Measurements from ENCODE around the gene SND1.
"Not testable (repeated sequence)": the region's sequence is repeated elsewhere in the genome, so short reads cannot be mapped to it uniquely, and the experiment has no call there.

SND1 gene

GRCh38 chr7:127810696-127811660 lies 159.0 kb downstream of the SND1 start:
- no peak for DNase-seq

DNA sequence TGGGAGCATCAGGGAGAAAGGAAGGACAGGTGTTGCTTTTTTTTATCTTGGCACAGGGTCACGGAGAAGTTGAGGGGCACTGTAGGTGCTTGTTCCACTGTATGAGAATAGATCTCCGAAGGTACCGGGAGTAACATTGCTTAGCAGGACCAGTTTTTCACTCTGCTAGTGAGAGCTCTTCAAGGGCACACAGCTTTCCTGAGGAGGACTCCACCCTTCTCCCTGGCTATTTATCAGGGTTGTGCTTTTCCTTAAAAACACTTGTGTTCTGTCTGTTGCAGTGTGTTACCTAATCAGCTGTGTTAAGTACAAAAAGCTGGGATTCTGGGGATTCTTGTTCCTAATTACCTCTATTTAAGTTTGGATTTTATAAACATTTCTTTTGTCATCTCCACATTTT lies 160.5 kb downstream of the SND1 start:
- no peak for DNase-seq

GRCh38 chr7:127813991-127814541 lies 162.1 kb downstream of the SND1 start:
- DNase-seq, result no peak

DNA sequence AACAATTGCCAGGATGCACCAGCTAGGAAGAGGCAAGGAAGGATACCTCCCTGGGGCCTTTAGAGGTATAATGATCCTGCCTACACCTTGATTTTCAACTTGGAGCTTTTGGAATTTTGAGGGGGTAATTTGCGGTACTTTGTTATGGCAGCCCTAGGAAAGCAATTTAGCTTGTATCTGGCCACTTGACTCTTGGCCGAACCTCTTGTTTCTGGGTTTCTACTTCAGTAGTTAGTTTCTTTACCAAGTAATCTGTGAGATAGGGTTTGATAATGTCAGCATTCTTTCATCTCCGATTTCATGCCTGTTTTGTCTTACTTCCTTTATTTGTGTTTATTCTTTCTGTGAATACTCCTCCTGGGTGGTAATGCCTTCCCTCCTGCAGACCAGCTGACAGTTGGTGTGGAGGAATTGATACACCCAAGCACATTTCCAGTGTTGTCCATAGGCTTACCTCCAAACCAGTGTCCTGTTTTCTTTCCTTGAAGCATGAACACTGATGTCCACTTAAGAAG lies 163.7 kb downstream of the SND1 start:
- DNase-seq, result no peak

GRCh38 chr7:127816354-127817190 lies 164.6 kb downstream of the SND1 start:
- no peak for DNase-seq

GRCh38 chr7:127817466-127817865 lies 165.5 kb downstream of the SND1 start:
- no peak for DNase-seq

DNA sequence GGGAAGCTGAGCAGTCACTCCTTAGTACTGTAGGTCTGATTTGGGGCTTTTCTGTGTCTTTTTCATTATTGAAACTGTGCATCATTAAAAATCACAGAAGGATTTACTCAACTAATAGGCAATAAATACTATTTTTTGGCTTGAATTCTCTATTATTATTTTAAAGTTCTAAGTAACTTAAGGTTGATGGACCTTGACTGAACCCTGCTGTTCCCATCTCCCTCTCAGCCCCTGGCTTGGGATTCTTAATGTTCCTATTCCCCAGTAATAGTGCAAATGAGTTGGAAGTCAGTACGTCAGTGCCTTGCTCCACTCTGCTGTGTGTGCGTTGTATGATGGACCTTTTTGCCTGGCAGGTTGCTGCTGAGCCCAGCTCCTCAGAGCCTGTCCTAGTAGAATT lies 166.3 kb downstream of the SND1 start:
- no peak for DNase-seq

- DNase-seq, result no peak
Observed at GRCh38 chr7:127819975-127820731, 168.2 kb downstream of the SND1 start.

GRCh38 chr7:127820732-127821085 lies 168.7 kb downstream of the SND1 start:
- no peak for DNase-seq

DNA sequence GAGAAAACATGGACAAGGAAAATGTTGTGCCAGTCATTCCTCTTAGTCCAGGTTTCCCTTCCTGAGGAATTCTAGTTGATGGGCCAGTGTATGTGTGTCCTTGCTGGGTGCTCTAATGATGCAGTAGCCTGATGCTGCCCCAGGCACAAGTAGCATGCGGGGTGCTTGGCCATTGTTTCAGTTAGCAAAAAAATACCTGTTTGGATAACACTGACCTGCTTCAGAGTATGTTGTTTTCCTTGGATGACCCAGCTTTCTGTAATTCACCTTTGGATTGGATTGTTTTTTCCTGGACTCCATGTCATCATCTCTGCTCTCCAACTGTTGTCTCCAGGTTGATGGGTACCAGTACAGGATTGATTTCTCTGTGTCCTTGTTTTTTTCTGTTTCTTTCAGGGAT lies 169.2 kb downstream of the SND1 start:
- DNase-seq, result no peak

GRCh38 chr7:127822822-127823508 lies 171.0 kb downstream of the SND1 start:
- DNase-seq, result no peak

DNA sequence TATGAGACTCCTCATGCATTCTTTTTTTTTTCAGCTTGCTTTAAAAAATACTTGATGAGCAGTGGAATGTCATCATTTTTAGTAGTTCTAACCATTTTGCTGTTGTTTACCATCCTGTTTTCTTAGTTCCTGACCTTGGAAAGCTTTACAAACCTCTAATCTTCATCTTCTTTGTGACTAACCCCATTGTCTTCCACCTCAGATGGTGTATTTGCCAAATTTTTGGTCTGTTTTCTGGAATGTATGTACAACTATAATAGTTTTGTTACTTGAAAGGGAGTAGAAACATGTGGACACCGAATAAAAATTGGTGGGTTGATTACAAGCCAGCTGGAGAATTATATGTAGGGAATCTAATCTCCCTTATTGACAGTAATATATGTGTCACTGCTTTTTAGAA lies 172.7 kb downstream of the SND1 start:
- no peak for DNase-seq

DNA sequence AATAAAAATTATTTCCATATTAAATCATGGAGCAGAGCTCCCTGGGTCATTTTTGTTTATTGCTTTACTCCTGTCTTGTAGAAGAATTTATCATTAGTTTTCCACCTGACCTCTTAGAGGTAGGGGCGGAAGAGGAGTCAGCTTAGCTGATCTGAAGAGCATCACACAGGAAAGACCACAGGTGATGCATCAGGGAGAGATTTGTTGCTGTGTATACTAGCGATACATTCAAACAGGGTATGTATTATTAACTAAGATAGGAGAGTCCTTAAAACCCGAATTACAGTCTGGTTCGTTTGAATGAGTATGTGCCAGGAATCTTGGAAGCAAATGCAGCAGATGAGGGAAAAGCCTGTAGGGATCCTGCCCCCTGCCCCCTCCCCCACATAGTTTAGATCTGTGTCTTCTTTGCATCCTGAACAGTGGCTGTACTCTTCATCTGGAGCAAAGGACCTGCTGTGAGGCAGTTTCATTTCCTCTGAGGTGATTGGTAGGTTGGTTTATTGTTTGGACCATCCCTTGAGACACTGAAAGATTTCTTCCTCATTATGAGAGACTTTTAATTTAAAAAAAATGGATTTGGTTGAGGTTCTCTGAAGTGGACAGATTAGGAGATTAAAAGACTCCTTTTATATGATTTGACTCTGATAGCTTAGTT lies 177.0 kb downstream of the SND1 start:
- no peak for DNase-seq

DNA sequence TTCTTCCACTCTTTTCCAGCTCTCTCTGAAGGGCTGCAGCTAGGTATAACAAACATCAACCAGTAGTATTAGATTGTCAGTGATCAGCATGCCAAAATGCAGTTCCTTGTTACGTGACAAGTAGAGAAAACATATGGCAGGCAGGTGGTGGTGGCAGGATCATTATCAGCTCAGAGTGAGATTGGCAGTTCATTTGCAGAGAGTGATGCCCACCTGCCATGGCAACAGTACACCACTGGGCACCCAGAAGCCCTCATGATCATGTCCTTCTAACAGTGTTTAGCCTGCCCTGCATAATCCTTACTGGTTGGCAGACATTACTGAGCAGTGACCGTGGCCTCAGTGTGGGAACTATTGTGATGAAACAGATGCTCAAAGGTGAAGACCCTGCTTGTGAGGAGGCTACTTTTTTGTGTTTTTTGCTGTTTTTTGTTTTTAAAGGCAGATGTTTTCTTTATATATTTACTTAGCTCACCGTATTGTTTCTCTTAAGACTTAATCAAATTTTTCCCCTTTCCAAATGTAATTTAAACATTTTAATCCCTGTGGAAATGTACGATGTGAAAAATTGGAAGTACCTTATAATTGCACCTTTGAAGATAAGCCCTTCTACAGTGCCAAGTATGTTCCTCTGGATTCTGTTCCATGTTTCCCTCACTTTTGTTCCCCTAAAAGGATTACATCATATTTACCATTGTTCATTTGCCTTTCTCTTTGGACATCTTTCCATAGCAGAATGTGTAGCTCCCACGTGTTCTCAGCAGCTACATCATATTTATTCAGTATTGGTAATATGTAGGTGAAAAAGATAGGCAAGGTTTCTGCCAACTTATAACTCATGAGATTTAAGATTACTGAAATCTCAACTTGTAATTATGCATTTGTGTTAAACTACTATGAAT lies 179.6 kb downstream of the SND1 start:
- no peak for DNase-seq

DNA sequence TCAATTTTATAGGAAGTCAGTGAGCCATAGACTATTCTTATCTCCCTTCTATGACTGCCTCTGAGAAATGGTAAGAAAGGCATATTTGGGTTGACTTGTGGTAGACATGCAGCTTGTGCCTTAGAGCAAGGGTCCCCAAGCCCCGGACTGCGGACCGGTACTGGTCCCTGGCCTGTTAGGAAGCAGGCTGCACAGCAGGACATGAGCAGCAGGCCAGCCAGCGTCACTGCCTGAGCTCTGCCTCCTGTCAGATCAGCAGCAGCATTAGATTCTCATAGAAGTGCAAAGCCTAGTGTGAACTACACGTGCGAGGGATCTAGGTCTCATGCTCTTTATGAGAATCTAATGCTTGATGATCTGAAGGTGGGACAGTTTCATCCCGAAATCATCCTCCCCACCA lies 180.6 kb downstream of the SND1 start:
- DNase-seq, result no peak

GRCh38 chr7:127833641-127834040 lies 181.6 kb downstream of the SND1 start:
- no peak for DNase-seq

GRCh38 chr7:127835679-127836078 lies 183.7 kb downstream of the SND1 start:
- DNase-seq, result no peak

DNA sequence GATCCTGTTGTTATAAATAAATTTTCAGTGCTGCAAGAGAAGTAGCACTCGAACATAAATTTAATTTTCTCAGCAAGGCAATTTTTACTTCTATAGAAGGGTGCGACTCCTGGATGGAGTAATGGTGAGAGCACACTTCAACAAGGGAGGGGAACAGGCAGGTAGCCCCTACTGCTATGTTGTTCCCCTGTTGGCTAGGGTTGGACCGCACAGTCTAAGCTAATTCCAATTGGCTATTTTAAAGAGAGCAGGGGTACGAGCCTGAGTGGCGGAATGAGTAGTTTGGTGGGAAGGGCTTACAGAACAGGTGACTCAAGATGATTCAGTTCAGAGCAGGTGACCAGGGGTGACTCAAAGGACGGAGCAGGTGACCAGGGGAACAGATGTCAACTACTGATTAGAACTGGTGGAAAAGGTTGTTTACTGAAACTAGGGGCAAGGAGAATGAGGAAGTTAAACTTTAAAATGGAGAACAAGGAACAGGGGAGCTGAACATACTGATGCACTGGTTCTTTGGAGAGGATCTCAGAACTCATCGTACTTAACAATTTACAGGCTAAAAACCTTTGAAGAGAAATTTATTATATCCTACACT lies 185.9 kb downstream of the SND1 start:
- not testable (repeated sequence) for DNase-seq

DNA sequence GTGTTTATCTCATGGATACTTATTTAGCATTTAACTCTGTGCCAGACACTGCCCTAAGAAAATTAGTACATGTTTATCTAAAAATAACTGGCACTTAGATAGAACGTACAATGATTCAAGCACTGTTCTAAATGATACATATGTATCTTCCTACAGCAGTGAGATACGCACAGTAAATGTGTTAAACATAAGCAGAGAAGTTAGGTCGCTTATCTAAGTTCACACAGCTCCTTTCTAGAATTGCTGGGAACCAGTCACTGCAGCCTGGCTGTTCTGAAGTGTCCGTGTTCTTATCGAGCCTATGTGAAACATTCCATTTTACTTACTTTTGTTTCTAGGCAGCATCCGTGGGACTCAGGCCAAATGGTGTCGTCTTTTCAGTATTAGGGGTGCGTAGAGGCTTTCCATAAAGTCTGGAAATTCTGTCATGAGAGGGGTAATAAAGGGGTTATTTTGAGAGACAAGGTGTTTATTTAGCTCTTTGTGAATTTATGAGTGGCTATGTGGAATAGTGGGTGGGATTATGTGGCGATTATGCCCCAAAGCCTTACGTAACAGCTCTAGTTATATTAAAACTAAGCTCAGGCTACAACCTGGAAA lies 186.9 kb downstream of the SND1 start:
- no peak for DNase-seq

Data from activated gamma-delta T cell treated with Interleukin-2 at 50 U/mL for 16 hours (primary cell).